Transverse colon (tissue), 4 donors: ENCODE results near the gene EIF4B. TPM values are rescaled to one million over a fixed set of nuclear protein-coding genes. Genes with fewer than 3 reads are reported as not detected.

ENCODE experiments used
- DNase-seq: peaks from one replicate; pipeline ENCODE4 v3.0.0-alpha.2; 2019
- H3K27ac ChIP-seq, 4 donors: fragments of 200-600 bp; sonication (generic); 2 replicates each; pipeline ENCODE4 v1.5.1; 2016 to 2018; ENCODE audit warnings: inconsistent platforms in 4 of 4
- H3K27me3 ChIP-seq: fragments of 200-600 bp; sonication (generic); 2 replicates; pipeline ENCODE4 v1.5.1; 2017; ENCODE audit warnings: inconsistent platforms
- H3K36me3 ChIP-seq, 4 donors: fragments of 200-600 bp; sonication (generic); 2 replicates each; pipeline ENCODE4 v1.5.1; 2017 to 2019; ENCODE audit warnings: inconsistent platforms in 4 of 4
- H3K4me1 ChIP-seq, 4 donors: fragments of 200-600 bp; sonication (generic); 2 replicates each; pipeline ENCODE4 v1.5.1; 2017 to 2020; ENCODE audit warnings: inconsistent platforms in 4 of 4
- H3K4me3 ChIP-seq, 4 donors: fragments of 200-600 bp; sonication (generic); 1 replicate in 1 of 4; 2 replicates in 3 of 4; pipeline versions ENCODE4 v1.5.1 to v1.6.1; 2017 to 2019; ENCODE audit warnings: inconsistent platforms in 4 of 4
- H3K9me3 ChIP-seq, 2 donors: fragments of 200-600 bp; sonication (generic); 2 replicates each; pipeline ENCODE4 v1.5.1; 2017 to 2019; ENCODE audit warnings: inconsistent platforms in 2 of 2
- EP300 ChIP-seq: sonication (generic); formaldehyde crosslinking; IDR thresholded peaks from one replicate; pipeline ENCODE4 v1.6.1; 2017; ENCODE audit warnings: antibody characterized with exemption, low read depth
- POLR2A ChIP-seq: fragments of 450-650 bp; IDR thresholded peaks from one replicate; pipeline ENCODE4 v1.6.1; 2016; ENCODE audit warnings: antibody characterized with exemption, mild to moderate bottlenecking, moderate library complexity
- POLR2AphosphoS5 ChIP-seq, 3 donors: sonication (generic); formaldehyde crosslinking; IDR thresholded peaks; one replicate each; pipeline ENCODE4 v1.6.1; 2016; ENCODE audit warnings: antibody characterized with exemption in 3 of 3
- WGBS, 2 donors: methylation state at CpG; one replicate each; pipeline ENCODE4 v1.1.5; 2018; ENCODE audit warnings: low coverage in 1 of 2; 5-methylcytosine and 5-hydroxymethylcytosine counted together
- in situ Hi-C, 4 donors: fragments of 200-750 bp; cut with MboI; loops; one replicate each; pipeline versions ENCODE4 v1.15.0 to v1.15.1; 2017; ENCODE audit warnings: low sequenced_read_pairs in 3 of 4, low pct_ligation_motif_present in 1 of 4, low pct_unique_long_range_greater_than_20kb in 1 of 4
- intact Hi-C: fragments of 100-400 bp; cut with DNase I; formaldehyde crosslinking; loops from one replicate; pipeline ENCODE4 v1.15.1; 2023; ENCODE audit warnings: low total_unique reads
- total RNA-seq, 4 donors: library from RNA; depleted of rRNA; stranded (reverse); fragments of >200 nt; gene quantifications; one replicate each; pipeline ENCODE4 v1.1.0, GENCODE V29; 2016
- TF ChIP-seq, protein P1 (sequence below), 5 experiments: fragments of 200-600 bp in 3 of 5; fragments of 450-650 bp in 2 of 5; sonication (generic) in 3 of 5; IDR thresholded peaks; 1 replicate in 2 of 5; 2 replicates in 3 of 5; pipeline ENCODE4 v1.5.1; 2016 to 2017; ENCODE audit warnings: antibody characterized with exemption in 5 of 5, inconsistent platforms in 3 of 5, mild to moderate bottlenecking in 2 of 5, moderate library complexity in 1 of 5

EIF4B gene
- total RNA-seq, 4 donors from 2014 or later = 175 to 383 (median 261) TPM

GRCh38 chr12:53068811-53069585, 62.7 kb downstream of the EIF4B start:
- H3K27ac ChIP-seq = peak overlapping the region in 2 of 4 donors; percentile 18 to 27
- peaks cover 0 to 10% (median 0%) of the 10 kb centered on the region in 4 donors for H3K36me3 ChIP-seq
- H3K9me3 ChIP-seq = no peaks in the 10 kb centered on the region
- TF ChIP-seq, protein P1, sequence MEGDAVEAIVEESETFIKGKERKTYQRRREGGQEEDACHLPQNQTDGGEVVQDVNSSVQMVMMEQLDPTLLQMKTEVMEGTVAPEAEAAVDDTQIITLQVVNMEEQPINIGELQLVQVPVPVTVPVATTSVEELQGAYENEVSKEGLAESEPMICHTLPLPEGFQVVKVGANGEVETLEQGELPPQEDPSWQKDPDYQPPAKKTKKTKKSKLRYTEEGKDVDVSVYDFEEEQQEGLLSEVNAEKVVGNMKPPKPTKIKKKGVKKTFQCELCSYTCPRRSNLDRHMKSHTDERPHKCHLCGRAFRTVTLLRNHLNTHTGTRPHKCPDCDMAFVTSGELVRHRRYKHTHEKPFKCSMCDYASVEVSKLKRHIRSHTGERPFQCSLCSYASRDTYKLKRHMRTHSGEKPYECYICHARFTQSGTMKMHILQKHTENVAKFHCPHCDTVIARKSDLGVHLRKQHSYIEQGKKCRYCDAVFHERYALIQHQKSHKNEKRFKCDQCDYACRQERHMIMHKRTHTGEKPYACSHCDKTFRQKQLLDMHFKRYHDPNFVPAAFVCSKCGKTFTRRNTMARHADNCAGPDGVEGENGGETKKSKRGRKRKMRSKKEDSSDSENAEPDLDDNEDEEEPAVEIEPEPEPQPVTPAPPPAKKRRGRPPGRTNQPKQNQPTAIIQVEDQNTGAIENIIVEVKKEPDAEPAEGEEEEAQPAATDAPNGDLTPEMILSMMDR (IDR thresholded peaks at IDR 0.05) = no peak
- TF ChIP-seq EP300 (no peak), POLR2AphosphoS5 (IDR thresholded peaks at IDR 0.05) (no peak), POLR2A (no peak)
- intact Hi-C loops = loop anchor here (10.0 kb wide), 2 partner anchors 126 to 216 kb away; no protein-coding TSS in a partner anchor
- no peak overlapping the region for H3K4me3 ChIP-seq
- H3K27me3 ChIP-seq = no peaks in the 10 kb centered on the region
- no peak for DNase-seq
- H3K4me1 ChIP-seq = peaks cover 0 to 38% (median 24%) of the 10 kb centered on the region in 4 donors
- WGBS, 2 donors = 87% methylated on average over 15 of the region's 15 CpGs; no CpG with 5 or more reads in 1 of the 2 donors
- in situ Hi-C loops = loop anchor here in 3 of 4 donors (10.0 to 25.0 kb wide), 3 partner anchors 116 to 218 kb away; partner anchors contain the start of genes CSAD (in 2 of the 3), ZNF740 (in 2 of the 3), MYG1 (in 1 of the 3) and PFDN5 (in 1 of the 3)

GRCh38 chr12:53069621-53070410, 63.6 kb downstream of the EIF4B start:
- intact Hi-C loops = loop anchor here (10.0 kb wide), 2 partner anchors 125 to 215 kb away; no protein-coding TSS in a partner anchor
- Histone ChIP-seq H3K4me3 (no peak overlapping the region), H3K9me3 (no peaks in the 10 kb centered on the region), H3K27ac (peak overlapping the region in 2 of 4 donors; percentile 27 to 53), H3K27me3 (no peaks in the 10 kb centered on the region), H3K36me3 (peaks cover 0 to 13% (median 0%) of the 10 kb centered on the region in 4 donors), H3K4me1 (peaks cover 0 to 42% (median 26%) of the 10 kb centered on the region in 4 donors)
- DNase-seq = no peak
- WGBS, 2 donors = 83% methylated on average over 12 of the region's 12 CpGs; no CpG with 5 or more reads in 1 of the 2 donors
- in situ Hi-C loops = loop anchor here in 3 of 4 donors (10.0 to 25.0 kb wide), 3 partner anchors 115 to 217 kb away; partner anchors contain the start of genes CSAD (in 2 of the 3), ZNF740 (in 2 of the 3), MYG1 (in 1 of the 3) and PFDN5 (in 1 of the 3)
- TF ChIP-seq EP300 (no peak), POLR2AphosphoS5 (IDR thresholded peaks at IDR 0.05) (no peak), POLR2A (no peak)
- TF ChIP-seq, protein P1 (IDR thresholded peaks at IDR 0.05) = no peak

DNA sequence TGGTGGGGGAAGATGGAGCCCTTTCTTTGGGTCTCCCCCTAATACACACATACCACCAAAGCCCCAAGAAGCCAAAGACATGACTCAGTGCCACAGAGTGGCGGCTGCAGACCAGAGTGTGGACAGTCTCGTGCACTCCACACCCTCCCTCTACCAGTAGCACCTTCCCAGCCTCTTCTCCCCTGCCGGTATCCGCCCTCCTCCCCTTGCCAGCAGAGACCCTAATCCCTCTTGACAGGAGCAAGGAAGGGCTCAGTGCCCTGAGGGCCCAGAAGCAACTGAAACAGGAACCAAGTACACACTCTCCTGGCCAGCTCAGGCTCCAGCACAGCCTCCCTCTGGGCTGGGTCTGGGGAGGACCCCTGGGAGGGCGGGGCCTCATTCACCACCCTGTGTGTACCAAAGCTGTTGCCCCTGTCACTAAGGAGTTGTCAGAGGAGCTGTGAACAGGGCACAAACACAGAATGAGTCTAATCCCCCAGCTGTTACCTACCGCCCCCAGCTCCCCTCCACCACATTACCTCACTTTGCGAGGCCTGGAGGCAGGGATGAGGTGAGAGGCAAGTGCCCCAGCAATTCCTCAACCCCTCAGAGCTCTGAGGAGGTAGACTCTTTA, 64.7 kb downstream of the EIF4B start:
- peaks cover 0 to 10% (median 0%) of the 10 kb centered on the region in 4 donors for H3K36me3 ChIP-seq
- 89% methylated on average over 7 of the region's 7 CpGs; no CpG with 5 or more reads in 1 of the 2 donors for WGBS, 2 donors
- no peak for DNase-seq
- H3K4me3 ChIP-seq = no peak overlapping the region
- H3K4me1 ChIP-seq = peaks cover 0 to 42% (median 26%) of the 10 kb centered on the region in 4 donors
- intact Hi-C loops (no loop called here), in situ Hi-C loops (loop anchor here in 2 of 4 donors (25.0 kb wide), 2 partner anchors 116 to 216 kb away; partner anchors contain the start of genes CSAD (in 1 of the 2), MYG1 (in 1 of the 2), PFDN5 (in 1 of the 2) and ZNF740 (in 1 of the 2))
- TF ChIP-seq POLR2A = no peak
- TF ChIP-seq, protein P1 (IDR thresholded peaks at IDR 0.05) = no peak
- no peak for TF ChIP-seq POLR2AphosphoS5 (IDR thresholded peaks at IDR 0.05)
- no peak for TF ChIP-seq EP300
- H3K27me3 ChIP-seq = no peaks in the 10 kb centered on the region
- H3K9me3 ChIP-seq = no peaks in the 10 kb centered on the region
- peak overlapping the region; percentile 53 to 83 (median 70) for H3K27ac ChIP-seq
